ENCODE measurements around the gene ABCC2.
A peak's percentile ranks its signal among the peaks of the same experiment; 100 is the strongest.
"Not testable (repeated sequence)": the region's sequence is repeated elsewhere in the genome, so short reads cannot be mapped to it uniquely, and the experiment has no call there.

Gene ABCC2

DNA sequence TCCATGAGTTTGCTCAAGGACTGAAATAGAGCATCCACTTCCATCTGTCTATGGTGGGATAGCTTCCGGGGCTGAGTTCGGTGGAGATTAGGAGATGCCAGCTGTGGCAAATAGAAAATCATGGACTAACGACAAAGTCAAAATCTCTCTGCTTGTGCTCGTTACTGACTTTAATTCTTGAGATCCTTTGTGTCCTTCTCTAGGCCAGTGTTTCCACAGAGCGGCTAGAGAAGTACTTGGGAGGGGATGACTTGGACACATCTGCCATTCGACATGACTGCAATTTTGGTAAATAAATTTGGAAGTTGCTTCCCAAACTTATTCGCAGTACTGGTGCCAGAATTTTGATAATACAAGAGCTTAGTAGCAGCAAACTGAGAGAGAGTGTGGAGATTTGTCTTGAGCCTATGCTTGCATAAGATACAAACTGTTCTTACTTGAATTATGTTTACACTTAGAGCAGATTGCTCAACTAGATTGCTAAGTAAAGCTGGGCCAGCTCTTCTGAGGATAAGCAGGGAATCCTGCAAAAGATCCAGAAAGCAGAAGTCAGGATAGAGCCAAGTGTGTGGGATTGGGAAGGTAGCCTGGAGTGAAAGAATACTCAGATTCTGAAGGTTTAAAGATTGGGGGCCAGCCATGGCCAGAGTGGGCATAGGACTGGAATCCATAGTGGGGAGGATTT is 27.6 kb downstream of the ABCC2 start:
- no peak for DNase-seq

DNA sequence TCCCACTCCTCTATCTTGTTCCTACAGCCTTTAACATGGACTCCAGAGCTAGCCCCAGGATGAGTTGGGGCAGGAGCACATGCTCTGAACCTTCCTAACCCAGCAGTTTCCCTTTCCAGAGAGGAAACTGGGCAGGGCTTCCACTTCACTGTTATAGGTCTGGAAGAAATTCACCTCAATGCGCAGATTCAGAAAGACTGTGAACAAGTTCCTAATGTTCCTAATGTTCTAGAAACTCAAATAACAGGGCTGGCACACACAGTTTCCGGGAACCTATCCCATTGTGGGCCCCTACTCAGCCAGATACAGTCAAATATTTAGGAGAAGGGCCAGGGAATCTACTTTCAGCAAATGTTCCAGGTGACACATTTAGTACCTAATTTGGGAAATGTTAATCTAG is 29.7 kb downstream of the ABCC2 start:
- DNase-seq: no peak

DNA sequence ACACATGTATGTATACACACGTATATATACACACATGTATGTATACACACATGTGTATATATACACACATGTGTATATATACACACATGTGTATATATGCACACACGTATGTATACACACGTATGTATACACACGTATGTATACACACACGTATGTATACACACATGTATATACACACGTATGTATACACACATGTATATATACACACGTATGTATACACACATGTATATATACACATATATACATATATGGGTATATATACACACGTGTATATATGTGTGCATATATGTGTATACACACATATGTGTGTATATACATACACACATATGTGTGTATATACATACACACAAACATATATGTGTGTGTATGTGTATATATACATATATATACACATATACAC is 31.7 kb downstream of the ABCC2 start:
- no peak for DNase-seq

DNA sequence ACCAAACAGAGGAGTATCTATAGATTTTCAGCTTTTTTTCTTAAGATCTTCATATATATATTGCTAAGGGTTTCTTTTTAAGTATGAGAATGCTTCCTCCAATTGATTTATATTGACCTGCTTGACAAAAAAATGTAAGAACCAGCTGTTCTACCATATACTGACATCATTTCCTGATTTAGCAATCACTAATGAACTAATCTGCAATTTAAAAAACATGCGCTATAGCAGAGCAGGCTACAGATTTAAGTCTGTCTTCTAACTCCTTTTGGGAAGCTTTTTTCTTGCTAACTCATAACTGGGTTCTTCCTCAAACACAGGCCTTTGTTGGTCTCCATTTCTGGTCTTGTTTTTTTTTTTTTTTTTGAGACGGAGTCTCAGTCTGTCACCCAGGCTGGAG is 33.2 kb downstream of the ABCC2 start:
- no peak for DNase-seq

DNA sequence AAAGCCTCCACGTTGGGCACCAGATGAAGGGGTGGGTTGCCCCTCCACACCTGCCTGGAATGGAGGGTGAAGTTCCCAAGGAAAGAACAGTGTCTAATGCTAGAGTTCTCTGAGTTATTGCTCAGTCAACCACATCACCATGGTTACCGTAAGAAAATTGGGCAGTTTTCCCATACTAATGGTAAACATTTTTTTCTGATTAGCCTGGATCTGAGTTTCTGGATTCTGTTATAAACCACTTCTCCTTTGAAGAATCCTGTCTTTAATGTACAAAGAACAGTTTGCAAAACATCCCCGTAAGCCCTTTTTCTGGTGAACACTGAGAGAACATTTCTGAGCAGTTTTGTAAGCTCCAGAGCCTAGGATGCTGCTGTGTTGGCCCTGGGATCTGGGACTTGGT is 45.5 kb downstream of the ABCC2 start:
- no peak for DNase-seq

DNA sequence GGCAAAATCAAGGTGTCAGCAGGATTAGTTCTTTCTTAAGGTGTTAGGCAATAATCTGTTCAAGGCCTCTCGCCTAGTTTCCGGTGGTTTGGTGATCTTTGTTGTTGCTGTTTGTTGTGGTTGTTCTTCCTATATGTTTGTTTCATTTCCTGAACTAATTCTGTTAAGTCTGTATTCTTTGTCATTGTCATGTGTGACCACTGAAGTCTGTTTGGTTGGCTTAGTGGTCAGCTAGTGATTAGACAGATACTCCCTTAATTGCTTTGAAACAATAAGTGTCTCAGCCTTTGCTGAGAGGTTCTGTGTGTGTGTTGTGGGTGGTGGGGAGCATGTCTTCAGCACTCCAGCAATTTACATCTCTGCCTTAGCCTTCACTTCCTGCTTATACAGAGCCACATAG is 46.0 kb downstream of the ABCC2 start:
- no peak for DNase-seq

DNA sequence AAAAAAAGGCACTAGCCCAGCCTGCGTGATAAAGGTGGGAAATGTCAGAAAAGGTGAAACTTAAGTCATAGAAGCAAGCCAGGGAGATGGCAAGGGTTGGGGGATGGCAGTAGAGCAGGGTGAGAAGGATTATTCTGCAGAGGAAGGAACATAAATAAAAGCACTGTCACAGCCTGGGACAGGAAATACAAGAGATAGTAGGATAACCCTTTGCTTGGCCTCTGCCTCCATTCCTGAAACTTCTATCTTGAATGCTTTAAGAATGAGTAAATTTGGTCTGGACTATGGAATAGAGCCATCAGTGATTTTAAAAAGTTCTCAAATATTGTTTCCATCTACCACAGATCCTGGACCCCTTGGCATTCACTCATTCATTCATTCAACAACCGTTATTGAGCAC is 50.0 kb downstream of the ABCC2 start:
- DNase-seq: no peak

DNA sequence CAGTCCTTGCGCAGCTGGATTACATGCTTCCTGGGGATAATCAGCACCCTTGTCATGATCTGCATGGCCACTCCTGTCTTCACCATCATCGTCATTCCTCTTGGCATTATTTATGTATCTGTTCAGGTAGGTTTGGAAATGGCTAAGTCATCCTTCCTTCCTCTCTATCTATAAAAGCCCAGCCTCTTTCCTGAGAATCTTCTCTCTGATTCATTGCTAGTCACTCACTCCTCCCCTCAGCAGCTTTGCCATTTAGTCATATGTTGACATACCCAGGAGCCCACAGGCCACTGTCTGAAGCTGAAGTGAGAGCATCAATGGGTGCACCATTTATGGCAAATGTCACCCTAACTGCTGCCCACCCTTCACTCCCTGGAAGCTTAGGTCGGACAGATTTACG is 52.0 kb downstream of the ABCC2 start:
- no peak for DNase-seq

DNA sequence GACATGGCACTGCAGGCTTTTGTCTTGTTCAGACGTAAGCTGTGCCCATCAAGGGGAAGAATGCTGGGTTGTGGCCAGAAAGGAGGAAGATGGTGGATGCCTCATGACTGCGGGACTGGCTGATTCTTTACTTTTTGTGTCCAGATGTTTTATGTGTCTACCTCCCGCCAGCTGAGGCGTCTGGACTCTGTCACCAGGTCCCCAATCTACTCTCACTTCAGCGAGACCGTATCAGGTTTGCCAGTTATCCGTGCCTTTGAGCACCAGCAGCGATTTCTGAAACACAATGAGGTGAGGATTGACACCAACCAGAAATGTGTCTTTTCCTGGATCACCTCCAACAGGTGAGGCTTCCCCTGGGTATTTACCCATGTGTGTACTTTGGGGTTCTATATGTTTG is 53.5 kb downstream of the ABCC2 start:
- DNase-seq: no peak

DNA sequence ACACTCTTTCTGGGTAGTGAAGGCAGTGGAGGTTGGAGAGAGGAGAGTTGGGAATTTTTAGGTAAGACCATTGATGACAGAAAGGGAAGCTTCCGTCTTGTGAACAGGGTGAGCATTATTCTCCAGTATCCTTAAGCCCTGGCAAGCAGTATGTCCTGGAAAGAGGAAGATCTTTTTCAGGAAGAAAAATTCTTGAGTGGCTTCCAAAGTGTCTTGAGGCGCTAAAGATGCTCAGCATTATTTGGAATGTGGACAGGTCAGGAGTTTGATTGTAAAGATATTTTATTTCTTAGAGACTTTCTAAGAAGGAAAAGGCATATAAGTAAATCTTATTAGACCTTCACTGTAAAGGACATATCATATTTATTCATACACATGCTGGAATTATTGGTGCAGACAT is 54.3 kb downstream of the ABCC2 start:
- DNase-seq: no peak

DNA sequence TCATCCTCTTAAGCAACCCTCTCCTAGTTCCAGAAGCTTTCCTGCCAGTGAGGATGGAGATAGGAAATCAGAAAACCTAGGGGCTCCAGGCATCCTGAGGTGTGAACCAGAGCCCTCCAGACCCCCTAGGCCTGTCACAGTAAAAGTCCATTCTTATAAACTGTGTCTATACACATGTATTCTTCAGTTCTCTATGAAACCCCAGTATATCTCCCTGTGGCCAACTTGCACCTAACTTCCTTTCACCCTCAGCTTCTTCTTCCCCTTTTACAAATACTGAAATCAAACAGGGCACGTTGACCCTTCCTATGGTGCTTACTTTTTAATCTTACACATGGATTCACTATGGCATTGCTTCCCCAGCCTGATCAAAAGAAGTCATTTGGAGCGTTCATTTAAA is 58.4 kb downstream of the ABCC2 start:
- not testable (repeated sequence) for DNase-seq

DNA sequence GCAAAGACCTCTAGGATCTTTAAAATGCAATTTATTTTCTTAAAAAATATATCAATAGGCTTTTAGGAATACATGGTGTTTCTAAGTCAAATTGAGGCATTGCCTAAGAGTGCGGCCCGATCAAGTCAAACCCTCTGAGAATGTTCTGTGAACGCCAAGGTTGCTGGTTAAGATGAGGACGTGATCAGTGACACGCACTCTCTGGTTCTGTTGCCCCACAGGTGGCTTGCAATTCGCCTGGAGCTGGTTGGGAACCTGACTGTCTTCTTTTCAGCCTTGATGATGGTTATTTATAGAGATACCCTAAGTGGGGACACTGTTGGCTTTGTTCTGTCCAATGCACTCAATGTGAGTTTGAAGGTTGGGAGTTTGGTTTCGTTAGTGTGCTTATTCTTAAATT is 59.3 kb downstream of the ABCC2 start:
- no peak for DNase-seq

DNA sequence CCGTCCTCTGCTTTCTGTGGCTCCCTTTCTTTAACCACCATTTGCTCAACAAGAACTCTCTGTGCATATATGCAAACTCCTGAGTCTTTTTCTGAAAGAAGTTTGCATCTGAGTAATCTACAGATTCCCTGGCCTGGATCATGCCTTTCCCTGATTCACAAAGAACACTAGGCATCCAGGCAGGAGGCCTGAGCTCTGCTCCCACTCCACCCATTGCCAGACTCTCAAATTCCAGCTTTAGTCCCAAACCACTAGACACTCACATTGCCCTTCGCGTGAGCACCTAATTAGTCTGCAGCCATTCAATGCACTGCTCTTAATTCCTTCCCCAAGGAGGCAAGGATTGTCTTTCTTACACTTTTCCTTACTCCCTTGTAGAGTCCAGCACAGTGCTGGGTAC is 60.9 kb downstream of the ABCC2 start:
- no peak for DNase-seq

DNA sequence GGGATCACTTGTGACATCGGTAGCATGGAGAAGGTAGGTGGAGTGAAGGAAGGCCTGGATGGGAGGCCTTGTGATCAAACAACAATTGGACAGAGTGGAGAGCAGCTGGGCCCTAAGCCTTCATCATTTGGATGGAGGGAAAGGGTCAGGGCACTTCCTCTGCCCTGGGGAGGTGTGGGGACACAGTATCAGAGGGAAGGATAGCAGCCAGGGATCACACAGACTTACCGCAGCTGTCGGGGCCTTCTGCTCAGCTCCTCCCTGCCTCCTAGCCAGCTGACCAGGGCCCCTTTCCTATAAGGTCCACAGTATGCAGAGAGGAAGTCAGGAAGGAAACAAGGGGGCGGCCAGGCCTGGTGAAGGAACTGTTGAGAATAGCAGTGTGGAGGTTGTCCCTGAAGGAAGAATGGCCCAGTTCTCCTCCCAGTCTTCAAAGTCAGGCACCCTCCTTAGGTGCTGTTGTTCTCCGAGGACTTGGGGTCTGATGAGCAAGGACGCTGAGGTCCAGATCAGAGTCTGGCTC is 62.1 kb downstream of the ABCC2 start:
- DNase-seq: no peak

DNA sequence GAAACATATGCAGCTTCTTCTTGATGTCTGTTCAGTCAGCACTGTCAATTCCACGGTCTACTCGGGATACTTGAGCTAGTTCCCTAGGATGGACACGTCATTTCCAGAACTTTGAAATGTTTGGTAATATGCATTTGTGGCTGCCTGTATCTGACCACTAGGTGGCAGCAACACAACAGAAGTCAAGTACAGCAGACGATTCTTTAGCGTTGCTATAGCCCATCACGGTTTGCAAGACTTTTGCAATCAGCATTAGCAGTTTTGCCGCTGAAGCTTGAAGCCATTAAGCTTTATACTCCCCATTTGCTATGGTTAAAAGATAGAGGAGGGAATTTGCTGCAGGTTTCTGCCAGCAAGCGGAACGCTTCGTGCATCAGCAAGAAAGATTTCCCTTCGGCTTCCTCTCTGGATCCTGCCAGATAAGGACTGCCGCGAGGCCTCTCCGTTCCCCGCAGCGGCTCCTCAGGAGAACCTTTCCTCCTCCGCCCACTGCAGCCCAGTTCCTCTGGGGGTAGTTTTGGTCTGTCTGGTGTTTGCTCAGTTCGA is 63.5 kb downstream of the ABCC2 start:
- DNase-seq: peak; percentile 62

DNA sequence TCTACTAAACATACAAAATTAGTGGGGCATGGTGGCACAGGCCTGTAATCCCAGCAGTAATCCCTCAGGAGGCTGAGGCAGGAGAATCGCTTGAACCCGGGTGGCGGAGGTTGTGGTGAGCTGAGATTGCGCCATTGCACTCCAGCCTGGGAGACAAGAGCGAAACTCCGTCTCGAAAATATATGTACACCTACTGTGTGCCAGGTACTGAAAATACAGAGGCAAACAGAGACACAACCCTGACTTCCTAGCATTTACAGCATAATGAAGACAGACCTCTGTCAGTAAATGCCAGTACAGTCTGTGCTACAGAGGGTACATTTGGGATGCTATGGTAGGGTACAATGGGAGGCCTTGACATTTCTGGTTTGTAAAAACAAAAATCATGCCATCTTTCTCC is 66.6 kb downstream of the ABCC2 start:
- no peak for DNase-seq

DNA sequence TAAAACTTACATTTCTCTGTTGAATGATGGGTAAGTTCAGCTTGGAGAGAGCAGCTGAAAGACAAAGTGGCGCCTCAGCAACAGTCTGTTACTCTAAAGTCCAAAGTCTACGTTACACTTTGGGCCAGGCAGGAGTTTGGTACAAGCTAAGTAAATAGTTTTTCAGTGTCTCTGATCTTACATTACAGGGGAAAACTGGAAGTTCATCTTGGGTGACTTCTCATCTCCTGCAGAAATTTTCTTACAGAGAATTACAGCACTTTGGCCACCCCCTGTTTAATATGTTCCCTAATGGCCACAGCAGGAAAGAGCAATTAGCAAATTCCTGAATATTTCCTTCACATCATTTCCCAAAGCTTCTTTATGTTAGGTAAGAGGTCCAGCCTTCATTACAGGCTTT is 67.1 kb downstream of the ABCC2 start:
- no peak for DNase-seq

DNA sequence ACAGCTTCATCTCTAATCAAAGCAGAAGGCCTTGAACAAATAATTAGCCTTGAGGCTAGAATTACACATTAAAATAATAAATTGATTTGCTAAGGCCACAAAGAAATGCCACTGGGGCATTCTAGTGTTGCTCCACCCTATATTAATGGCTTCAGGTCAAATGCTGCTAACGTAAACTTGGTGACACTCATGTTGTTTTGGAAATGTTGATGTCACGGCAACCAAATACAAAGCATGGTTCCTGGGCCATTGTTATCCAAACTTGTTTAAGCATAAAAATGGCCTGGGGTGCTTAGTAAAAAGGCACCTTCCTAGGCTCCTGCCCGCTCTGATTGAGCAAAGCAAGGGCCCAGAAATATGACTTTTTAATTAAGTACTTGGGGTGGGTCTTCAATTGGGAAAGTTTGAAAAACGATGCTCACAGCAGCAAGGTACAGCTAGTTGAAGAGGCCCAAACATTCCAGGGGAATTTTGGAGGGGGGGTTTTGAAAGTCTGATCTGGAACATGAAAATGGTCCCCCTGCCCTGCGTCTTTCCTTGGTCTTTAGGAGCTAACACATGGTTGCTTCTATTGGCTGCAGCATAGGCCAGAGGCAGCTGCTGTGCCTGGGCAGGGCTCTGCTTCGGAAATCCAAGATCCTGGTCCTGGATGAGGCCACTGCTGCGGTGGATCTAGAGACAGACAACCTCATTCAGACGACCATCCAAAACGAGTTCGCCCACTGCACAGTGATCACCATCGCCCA is 67.8 kb downstream of the ABCC2 start:
- no peak for DNase-seq

DNA sequence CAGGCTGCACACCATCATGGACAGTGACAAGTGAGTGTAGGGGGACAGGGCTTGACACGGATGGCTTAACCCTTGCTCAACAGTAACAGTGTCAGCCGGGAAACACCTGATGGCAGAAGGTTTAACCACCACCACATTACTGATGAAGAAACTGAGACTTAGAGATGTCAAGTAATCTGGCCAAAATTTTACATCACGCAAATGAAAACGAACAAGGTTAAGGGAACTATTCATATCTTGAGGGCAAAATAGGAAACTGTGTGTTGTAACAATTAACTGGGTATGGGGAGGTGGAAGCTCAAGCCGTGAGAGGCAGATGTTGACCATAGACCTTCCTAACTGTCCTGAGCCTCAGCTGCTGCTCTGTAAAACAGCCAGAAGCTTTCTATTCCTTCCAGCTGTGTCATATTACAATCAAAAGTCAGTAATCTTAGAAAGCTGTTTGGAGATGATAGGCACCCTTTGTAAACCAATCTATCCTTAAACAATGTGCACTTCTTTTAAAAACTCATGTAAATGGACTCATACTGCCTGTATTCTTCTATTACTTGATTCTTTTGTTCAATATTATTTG is 68.4 kb downstream of the ABCC2 start:
- no peak for DNase-seq

DNA sequence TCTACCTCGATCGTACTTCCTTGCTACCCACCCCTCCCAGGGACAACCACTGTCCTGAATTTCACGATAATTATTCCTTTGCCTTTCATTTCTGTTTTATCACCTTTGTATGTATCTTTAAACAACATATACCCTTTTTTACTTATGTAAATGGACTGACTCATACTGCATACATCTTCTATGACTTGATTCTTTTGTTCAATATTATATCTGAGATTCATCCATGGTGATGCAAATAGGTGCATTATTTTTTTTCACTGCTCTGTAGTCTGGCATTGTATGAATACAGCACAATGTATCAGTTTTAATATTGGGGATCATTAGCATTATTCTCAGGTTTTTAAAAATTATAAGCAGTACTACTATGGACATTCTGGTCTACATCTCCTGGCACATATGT is 69.4 kb downstream of the ABCC2 start:
- no peak for DNase-seq

DNA sequence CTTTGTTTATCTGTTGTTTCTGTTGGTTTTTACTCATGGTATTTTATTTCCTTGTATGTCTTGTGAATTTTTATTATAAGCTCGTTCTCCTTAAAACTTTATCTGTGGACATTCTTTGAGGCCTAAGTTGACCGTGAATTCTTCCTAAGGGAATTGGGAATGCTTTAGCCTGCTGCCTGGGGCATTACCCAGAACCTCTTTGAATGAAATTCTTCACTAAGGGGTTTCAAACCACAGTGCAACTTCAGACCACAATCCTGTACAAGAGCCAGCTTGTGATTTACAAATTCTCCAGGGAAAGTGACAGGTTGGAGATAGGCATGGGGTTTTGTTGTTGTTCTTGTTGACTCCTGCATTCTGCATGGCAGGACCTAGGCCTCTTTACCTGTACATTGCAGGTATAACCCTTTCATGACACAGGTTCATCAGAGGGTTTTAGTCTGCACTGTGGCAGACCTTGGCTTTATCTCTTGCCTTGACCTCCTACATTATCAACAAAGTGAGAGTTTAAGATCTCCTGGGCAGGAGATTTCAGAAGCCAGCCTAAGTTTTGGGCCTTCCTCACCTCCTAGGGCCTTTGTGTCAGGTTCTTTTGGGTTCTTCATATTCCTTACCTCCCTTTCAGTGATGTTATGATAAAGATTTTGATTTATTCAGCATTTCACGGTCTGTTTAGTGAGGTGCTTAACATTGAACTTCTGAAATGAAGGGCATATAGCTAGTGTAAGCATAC is 70.2 kb downstream of the ABCC2 start:
- DNase-seq: no peak

DNA sequence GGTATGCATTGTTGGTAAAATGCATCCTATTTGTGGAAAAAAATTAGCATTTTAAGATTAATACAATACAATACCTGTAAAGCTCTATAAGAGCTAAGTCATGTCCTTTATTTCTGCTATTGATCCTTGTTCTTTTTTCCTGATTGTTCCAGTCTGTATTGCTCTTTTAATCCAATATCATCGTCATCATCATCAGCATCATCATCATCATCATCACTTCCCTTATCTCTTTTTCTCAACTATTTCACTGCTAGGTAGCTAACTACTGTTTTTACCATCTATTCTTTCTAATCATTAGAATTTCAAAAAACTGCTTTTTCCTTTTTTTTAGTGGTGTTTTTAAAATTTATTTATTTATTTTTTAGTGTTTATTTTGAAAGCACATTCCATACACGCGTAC is 71.2 kb downstream of the ABCC2 start:
- no peak for DNase-seq

DNA sequence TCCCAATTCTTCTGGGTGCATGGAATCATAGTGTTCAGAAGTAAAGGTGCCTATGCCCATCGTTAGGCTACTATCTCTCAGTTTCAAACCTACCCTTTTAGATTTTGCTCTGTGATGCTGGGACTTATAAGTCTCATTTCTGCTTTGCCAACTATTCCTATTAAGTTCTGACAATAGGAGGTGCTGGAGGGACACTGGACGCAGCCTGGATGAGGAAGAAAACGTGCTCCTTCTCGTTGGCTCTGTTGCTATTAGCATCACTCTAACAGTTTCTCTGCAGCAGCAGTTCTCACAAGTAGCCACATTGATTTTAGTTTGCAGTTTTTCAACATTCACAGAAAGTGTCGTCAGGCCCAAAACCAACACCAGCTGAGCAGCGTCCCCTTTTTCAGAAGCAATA is 72.4 kb downstream of the ABCC2 start:
- DNase-seq: no peak

Data from stimulated activated CD4-positive, alpha-beta T cell treated with anti-CD3 and anti-CD28 coated beads, Interleukin-2, amount 100 ng/mL, for 48 hours (primary cell).